Prostate gland (tissue), 2 donors: Measurements from ENCODE around the gene SEMA7A.

ENCODE experiments used
- CTCF ChIP-seq, 4 experiments: fragments of 200-600 bp in 2 of 4; fragments of 450-650 bp in 2 of 4; sonication (generic) in 2 of 4; IDR thresholded peaks; 1 replicate in 3 of 4; 2 replicates in 1 of 4; pipeline ENCODE4 v1.5.1; 2016 to 2019; ENCODE audit warnings: antibody characterized with exemption in 4 of 4, mild to moderate bottlenecking in 2 of 4, moderate library complexity in 2 of 4
- POLR2A ChIP-seq: fragments of 450-650 bp; IDR thresholded peaks from one replicate; pipeline ENCODE4 v1.6.1; 2016; ENCODE audit warnings: antibody characterized with exemption, mild to moderate bottlenecking
- POLR2AphosphoS5 ChIP-seq: sonication (generic); formaldehyde crosslinking; IDR thresholded peaks from one replicate; pipeline ENCODE4 v1.6.1; 2017; ENCODE audit warnings: antibody characterized with exemption

- no peak for TF ChIP-seq CTCF (IDR thresholded peaks at IDR 0.05)
- TF ChIP-seq POLR2AphosphoS5 = no peak
- no peak for TF ChIP-seq POLR2A
Measured at GRCh38 chr15:74434263-74435136, 742 bp upstream of the SEMA7A start.
